Aorta (tissue), 5 donors: ENCODE data around the gene CAPRIN1. TPM values are rescaled to one million over a fixed set of nuclear protein-coding genes. Genes with fewer than 3 reads are reported as not detected.

Experiments
- ATAC-seq: fragments of 200-7000 bp; cut with Tn5 transposase; one replicate; pipeline ENCODE4 v1.9.1; 2022; ENCODE audit warnings: moderate library complexity; ENCODE audit not compliant: low FRiP score
- DNase-seq, 2 donors: peaks; one replicate each; pipeline ENCODE4 v3.0.0-alpha.2; 2020
- H3K27ac ChIP-seq, 2 donors: one replicate each; pipeline ENCODE4 v1.5.1; 2013; ENCODE audit warnings: low read length in 2 of 2, mild to moderate bottlenecking in 2 of 2, moderate library complexity in 2 of 2, control low read depth in 1 of 2, inconsistent platforms in 1 of 2, low read depth in 1 of 2
- H3K27me3 ChIP-seq, 2 donors: one replicate each; pipeline ENCODE4 v1.6.1; 2013; ENCODE audit warnings: control low read depth in 1 of 2, low read length in 1 of 2, mild to moderate bottlenecking in 1 of 2, moderate library complexity in 1 of 2; ENCODE audit not compliant: insufficient read depth in 2 of 2, control insufficient read depth in 1 of 2
- H3K36me3 ChIP-seq, 2 donors: one replicate each; pipeline ENCODE4 v1.6.1; 2013; ENCODE audit warnings: control low read depth in 1 of 2, low read length in 1 of 2, mild to moderate bottlenecking in 1 of 2; ENCODE audit not compliant: insufficient read depth in 2 of 2, control insufficient read depth in 1 of 2
- H3K4me1 ChIP-seq, 2 donors: one replicate each; pipeline ENCODE4 v1.6.1; 2013; ENCODE audit warnings: low read length in 2 of 2, control low read depth in 1 of 2, mild to moderate bottlenecking in 1 of 2, moderate library complexity in 1 of 2; ENCODE audit not compliant: insufficient read depth in 2 of 2, control insufficient read depth in 1 of 2
- H3K4me3 ChIP-seq, 2 donors: one replicate each; pipeline ENCODE4 v1.5.1; 2013; ENCODE audit warnings: low read length in 2 of 2, control low read depth in 1 of 2, mild to moderate bottlenecking in 1 of 2
- H3K9me3 ChIP-seq: one replicate; pipeline ENCODE4 v1.6.1; 2013; ENCODE audit warnings: mild to moderate bottlenecking, low read length; ENCODE audit not compliant: control insufficient read depth
- WGBS, 2 donors: extraction: QIAGEN DNeasy Blood & Tissue Kit; methylation state at CpG; one replicate each; pipeline ENCODE4 v1.1.7; 2013; 5-methylcytosine and 5-hydroxymethylcytosine counted together
- intact Hi-C, 2 donors: fragments of 100-400 bp; cut with DNase I; formaldehyde crosslinking; loops; one replicate each; pipeline versions ENCODE4 v1.14.2 to v1.15.0; 2022
- polyA plus RNA-seq, 2 donors: library from polyadenylated mRNA; stranded (reverse); fragments of 200-250 nt; gene quantifications; one replicate each; pipeline ENCODE4 v1.2.3, GENCODE V29; 2013
- total RNA-seq, 2 donors: library from RNA; stranded (reverse); fragmentation: NEBNext Ultra II Directional; extraction: Animal tissue kit (Norgen Biotek cat#: 25700); gene quantifications; one replicate each; pipeline ENCODE4 v1.2.1, GENCODE V29; 2021
- donor health status: healthy with polysubstance abuse.
- donor health status: Bipolar disorder and iron deficiency.
- donor health status: DM: no; HTN: no; CAD: no.
- donor health status: DM: no; HTN: no; CAD: no.
- donor health status: DM: yes; HTN: yes; CAD: no.

The CAPRIN1 gene
- total and polyA plus RNA-seq, 4 donors, result 58.0 to 147 (median 90.8) TPM

DNA sequence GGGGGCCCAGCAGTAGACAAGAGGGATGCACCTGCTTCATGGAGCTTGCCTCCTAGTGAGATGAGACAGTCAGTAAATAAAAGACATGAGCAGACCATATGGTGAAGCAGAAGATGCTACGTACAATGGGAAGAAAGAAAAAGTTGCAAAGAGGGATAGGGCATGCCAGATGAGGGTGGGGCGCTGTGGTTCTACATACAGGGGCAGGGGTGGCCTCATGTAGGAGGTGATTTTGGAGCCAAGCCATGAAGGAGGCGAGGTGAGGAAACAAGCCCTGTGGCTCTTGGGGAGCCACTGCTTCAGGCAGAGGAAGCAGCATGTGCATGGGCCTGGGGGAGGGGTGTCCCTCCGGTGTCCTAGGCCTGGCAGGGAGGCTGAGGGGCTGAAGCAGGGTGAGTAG is 69.1 kb downstream of the CAPRIN1 start:
- WGBS, 2 donors, result 96 to 100% methylated on average over 4 of the region's 4 CpGs
- intact Hi-C loops, result no loop called here
- Histone ChIP-seq H3K36me3 (peaks cover 16 to 24% of the 10 kb centered on the region in 2 donors), H3K27ac (no peak overlapping the region), H3K9me3 (no peaks in the 10 kb centered on the region), H3K4me1 (no peaks in the 10 kb centered on the region), H3K4me3 (no peak overlapping the region), H3K27me3 (no peaks in the 10 kb centered on the region)
- ATAC-seq, result no peak
- no peak for DNase-seq

DNA sequence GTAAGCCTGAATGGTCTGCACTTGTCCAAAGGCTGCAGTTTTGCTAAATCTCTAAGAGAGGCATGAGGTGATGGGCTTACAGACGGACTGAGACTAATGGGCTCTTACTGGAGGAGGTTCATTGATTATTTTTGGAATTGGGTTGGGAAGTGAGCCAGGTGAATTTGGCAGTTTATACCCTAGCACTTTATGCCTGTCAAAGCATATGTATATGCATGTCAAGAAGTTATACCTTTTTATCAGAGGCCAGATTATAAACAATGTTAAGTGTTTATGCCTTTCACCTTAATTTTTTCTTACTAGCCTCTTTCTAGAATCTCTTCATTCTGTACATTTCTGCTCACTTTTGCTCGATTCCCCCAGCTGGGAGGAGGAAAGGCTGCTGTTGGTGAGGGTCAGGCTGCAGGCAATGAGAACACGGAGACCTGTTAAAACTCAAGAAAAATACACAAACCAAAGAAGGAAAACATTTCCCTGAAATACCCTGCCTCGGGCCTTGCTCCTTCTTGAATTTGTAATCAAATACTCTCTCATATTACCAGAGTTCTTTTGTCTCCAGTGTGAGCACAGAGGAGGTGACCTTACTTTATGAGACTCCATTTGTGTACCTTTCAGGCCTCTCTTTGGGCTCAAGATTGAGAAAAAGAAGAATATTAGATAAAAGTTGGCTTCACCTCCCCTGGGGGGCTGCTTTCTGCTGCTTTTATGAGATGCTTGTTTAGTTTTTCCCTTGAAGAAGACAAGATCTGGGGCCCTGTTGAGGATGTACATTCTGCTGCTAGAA is 73.5 kb downstream of the CAPRIN1 start:
- Histone ChIP-seq H3K4me1 (no peaks in the 10 kb centered on the region), H3K36me3 (peaks cover 13 to 14% of the 10 kb centered on the region in 2 donors), H3K27ac (no peak overlapping the region), H3K4me3 (no peak overlapping the region), H3K27me3 (no peaks in the 10 kb centered on the region), H3K9me3 (no peaks in the 10 kb centered on the region)
- WGBS, 2 donors, result 65 to 69% methylated on average over 4 of the region's 4 CpGs
- ATAC-seq (no peak), DNase-seq (no peak)
- intact Hi-C loops, result no loop called here

DNA sequence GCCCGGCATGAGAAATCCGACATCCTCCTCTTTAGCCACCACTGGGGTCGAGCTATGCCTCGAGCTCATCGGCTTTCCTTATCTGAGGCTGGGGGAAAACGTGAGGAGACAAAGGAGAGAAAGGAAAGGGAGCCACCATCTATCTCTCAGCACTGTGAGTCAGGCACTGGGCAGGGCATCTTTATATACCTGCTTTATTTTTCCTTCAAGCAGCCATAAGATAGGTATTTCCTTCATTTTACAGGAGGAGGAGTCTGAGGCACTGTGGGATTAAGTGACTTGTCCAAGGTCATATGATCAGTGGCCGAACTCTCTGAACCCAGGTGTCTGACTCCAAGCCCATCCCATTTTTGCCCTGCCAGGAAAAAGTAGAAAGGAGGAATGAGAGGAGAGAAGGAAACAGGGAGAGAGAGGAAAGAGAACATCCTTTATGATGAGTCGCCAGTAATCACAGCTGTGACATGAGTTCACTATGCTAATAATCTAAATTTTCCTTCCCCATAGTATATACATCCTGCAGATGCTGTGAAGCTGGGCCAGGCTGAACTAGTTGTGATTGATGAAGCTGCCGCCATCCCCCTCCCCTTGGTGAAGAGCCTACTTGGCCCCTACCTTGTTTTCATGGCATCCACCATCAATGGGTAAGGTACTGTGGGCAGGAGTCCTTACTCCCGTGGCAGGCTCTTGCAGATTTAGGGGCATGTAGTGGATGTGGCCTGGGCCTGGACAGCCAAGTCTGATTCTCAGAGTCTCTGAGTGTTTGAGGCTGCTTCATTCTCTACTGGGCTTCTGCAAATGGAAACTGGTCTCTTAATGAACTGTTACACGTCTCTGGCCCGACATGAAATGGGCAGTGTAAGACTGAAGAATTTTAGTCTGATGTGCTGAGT is 75.7 kb downstream of the CAPRIN1 start:
- H3K27me3 ChIP-seq, result no peaks in the 10 kb centered on the region
- H3K36me3 ChIP-seq, result peaks cover 12 to 22% of the 10 kb centered on the region in 2 donors
- H3K4me3 ChIP-seq, result no peak overlapping the region
- no peak for DNase-seq
- WGBS, 2 donors, result 92% methylated on average over 12 of the region's 12 CpGs
- no peaks in the 10 kb centered on the region for H3K9me3 ChIP-seq
- H3K4me1 ChIP-seq, result no peaks in the 10 kb centered on the region
- ATAC-seq, result no peak
- H3K27ac ChIP-seq, result no peak overlapping the region
- intact Hi-C loops, result no loop called here

DNA sequence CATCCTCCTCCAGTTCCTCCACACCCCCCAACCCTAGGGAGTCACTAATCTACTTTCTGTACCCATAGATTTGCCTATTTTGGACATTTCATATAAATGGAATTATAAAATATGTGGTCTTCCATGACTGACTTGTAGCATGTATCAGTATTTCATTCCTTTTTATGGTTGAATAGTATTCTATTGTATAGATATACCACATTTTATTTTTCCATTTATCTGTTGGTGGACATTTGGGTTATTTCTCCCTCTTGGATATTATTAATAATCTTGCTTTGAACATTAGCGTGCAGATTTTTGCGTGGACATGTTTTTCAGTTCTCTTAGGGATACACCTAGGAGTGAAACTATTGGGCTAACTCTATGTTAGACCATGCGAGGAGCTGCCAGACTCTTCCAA is 77.3 kb downstream of the CAPRIN1 start:
- Histone ChIP-seq H3K27ac (no peak overlapping the region), H3K36me3 (peaks cover 12 to 17% of the 10 kb centered on the region in 2 donors), H3K4me3 (no peak overlapping the region), H3K27me3 (no peaks in the 10 kb centered on the region), H3K9me3 (no peaks in the 10 kb centered on the region), H3K4me1 (no peaks in the 10 kb centered on the region)
- WGBS, 2 donors, result 98 to 99% methylated on average over 3 of the region's 3 CpGs
- intact Hi-C loops, result no loop called here
- no peak for DNase-seq
- ATAC-seq, result no peak

DNA sequence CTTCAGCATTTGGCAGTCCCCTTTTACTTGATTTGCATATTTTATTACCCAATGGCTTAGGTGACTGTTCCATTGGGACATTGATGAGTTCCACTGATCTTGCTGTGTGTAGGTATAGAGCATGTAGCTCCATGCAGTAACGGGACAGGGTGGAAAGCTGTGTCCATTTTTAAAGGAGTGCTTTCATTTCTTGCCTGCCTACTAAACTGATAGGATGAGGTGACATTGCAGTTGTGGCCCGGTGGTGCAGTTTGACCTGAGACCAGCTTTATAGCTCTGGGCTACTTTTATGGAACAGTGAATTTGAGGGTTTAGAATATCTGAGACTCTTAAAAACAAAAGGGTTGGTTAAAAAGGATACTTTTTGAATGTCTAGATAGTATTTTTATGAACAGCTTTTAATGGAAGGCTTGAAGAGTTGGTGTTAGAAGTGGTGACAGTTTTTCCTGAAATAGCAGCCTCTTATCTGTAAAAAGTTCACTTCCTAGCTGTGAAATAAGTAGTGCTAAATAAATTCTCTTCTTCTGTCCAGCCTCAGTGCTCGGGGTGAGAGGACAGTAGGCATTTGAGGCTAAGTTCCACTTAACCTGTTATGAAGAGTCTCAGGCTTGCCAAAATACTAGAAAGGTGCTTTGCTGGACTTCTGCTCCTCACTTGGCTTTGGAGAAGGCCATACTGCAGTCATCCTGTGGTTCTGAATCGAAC is 80.9 kb downstream of the CAPRIN1 start:
- Histone ChIP-seq H3K36me3 (peaks cover 11 to 19% of the 10 kb centered on the region in 2 donors), H3K4me3 (no peak overlapping the region), H3K4me1 (no peaks in the 10 kb centered on the region), H3K27me3 (no peaks in the 10 kb centered on the region), H3K27ac (no peak overlapping the region), H3K9me3 (no peaks in the 10 kb centered on the region)
- DNase-seq (no peak), ATAC-seq (no peak)
- intact Hi-C loops, result no loop called here
- 82 to 86% methylated on average over 4 of the region's 4 CpGs for WGBS, 2 donors

DNA sequence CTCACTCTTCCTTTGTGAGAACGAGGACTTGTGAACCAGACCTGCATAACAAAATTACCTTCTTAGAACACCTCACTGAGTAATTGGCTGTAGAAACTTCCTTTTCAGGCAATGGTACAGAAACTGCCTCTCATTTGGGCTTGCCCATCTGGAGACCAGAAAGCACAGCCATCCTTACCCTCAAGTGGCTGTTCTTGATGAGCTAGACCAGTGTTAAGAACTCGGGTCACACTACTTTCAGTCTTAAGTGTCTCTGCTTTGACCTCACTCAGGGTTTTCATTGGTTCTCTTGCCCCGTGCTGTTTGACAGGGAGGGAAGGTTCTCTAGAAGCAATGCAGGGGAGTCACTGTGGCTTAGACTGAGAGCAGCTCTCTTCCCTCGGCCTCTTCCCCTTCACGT is 83.2 kb downstream of the CAPRIN1 start:
- ATAC-seq (no peak), DNase-seq (no peak)
- Histone ChIP-seq H3K9me3 (no peaks in the 10 kb centered on the region), H3K4me1 (no peaks in the 10 kb centered on the region), H3K27me3 (no peaks in the 10 kb centered on the region), H3K36me3 (peaks cover 11 to 23% of the 10 kb centered on the region in 2 donors), H3K27ac (no peak overlapping the region), H3K4me3 (no peak overlapping the region)
- WGBS, 2 donors, result 90% methylated on average over 5 of the region's 5 CpGs
- intact Hi-C loops, result no loop called here

DNA sequence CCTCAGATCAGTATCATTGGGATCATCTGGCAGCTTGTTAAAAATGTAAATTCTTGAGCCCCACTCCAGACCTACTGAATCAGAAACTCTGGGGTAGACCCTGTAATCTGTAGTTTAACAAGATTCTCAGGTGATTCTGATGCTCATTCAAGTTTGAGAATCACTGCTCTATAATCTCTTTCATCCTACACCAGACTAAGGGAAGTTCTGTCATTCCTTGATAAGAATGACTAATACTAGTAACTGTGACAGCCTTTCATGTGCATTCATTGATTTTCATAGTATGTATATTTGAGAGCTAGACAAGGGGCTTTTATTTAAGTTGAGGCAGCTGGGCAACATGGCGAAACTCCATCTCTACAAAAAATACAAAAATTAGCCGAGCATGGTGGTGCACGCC is 83.9 kb downstream of the CAPRIN1 start:
- no peak for ATAC-seq
- peaks cover 11 to 25% of the 10 kb centered on the region in 2 donors for H3K36me3 ChIP-seq
- 97 to 98% methylated on average over 3 of the region's 3 CpGs for WGBS, 2 donors

DNA sequence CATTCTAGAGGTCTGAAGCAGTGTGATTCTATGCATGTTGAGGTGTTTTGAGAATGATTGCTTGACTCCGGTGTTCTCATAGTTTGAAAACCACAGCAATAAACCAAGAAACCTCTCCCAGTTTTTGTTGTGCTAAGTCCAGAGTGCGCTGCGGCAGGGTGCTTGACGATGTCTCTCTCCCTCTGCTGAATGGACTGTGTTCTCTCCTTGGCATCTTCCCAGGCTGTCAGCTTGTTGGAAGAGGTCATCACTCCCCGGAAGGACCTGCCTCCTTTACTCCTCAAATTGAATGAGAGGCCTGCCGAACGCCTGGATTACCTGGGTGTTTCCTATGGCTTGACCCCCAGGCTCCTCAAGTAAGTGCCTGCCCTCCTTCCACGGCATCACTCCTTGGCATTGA is 84.9 kb downstream of the CAPRIN1 start:
- Histone ChIP-seq H3K36me3 (peaks cover 7 to 27% of the 10 kb centered on the region in 2 donors), H3K27ac (no peak overlapping the region), H3K27me3 (no peaks in the 10 kb centered on the region), H3K9me3 (no peaks in the 10 kb centered on the region), H3K4me1 (no peaks in the 10 kb centered on the region), H3K4me3 (no peak overlapping the region)
- WGBS, 2 donors, result 91 to 93% methylated on average over 8 of the region's 8 CpGs
- ATAC-seq, result no peak
- DNase-seq, result no peak
- intact Hi-C loops, result no loop called here

More for the DNA sequence above, 83.9 kb downstream of the CAPRIN1 start:
- Histone ChIP-seq H3K27me3 (no peaks in the 10 kb centered on the region), H3K9me3 (no peaks in the 10 kb centered on the region), H3K4me1 (no peaks in the 10 kb centered on the region), H3K4me3 (no peak overlapping the region), H3K27ac (no peak overlapping the region)
- intact Hi-C loops, result no loop called here
- no peak for DNase-seq
